Measurements from ENCODE around the gene DMAC2L. TPM values are rescaled to one million over a fixed set of nuclear protein-coding genes. Genes with fewer than 3 reads are reported as not detected.
A peak's percentile ranks its signal among the peaks of the same experiment; 100 is the strongest.

The DMAC2L gene
- polyA plus RNA-seq, 1 of the 3 experiments (the other 2 are of a cell fraction) = 20.3 TPM

GRCh38 chr14:50344116-50344775 lies 32.1 kb downstream of the DMAC2L start (continued):
- no peak for TF ChIP-seq ELF1 (IDR thresholded peaks at IDR 0.05)

- Histone ChIP-seq H3K36me3 (replicated peaks in 1 of 2; ENCODE audit: control insufficient read depth in 1 of 2, insufficient read depth in 2 of 2, low read length in 1 of 2) (no peaks in the 10 kb centered on the region), H2AFZ (ENCODE audit: low read depth) (no peak overlapping the region), H3K9me2 (no peaks in the 10 kb centered on the region), H4K20me1 (ENCODE audit: insufficient read depth) (no peaks in the 10 kb centered on the region), H3K79me2 (ENCODE audit: insufficient read depth) (no peaks in the 10 kb centered on the region), H3K4me3 (ENCODE audit: low read depth in 2 of 2, low read length in 1 of 2) (no peak overlapping the region), H3K9ac (no peak overlapping the region), H3F3A (replicated peaks; ENCODE audit: insufficient read depth) (peaks cover 4% of the 10 kb centered on the region), H3K27me3 (ENCODE audit: insufficient read depth) (no peaks in the 10 kb centered on the region), H3K4me1 (ENCODE audit: control insufficient read depth in 1 of 2, insufficient read depth in 2 of 2, low read depth in 1 of 2, low read length in 1 of 2) (peaks cover 16 to 20% of the 10 kb centered on the region in 2 experiments), H3K27ac (ENCODE audit: low read depth in 2 of 2, low read length in 1 of 2) (peak overlapping the region in 1 of 2 experiments; percentile 16; a peak in 1 of 4 replicates), H3K9me3 (no peaks in the 10 kb centered on the region), H3K4me2 (no peak overlapping the region)
- 80% methylated on average over 4 of the region's 4 CpGs for WGBS (ENCODE audit: low lambda C conversion rate)
- CTCF ChIA-PET = interaction anchor here (1.1 to 6.9 kb wide), 4 partner anchors 8 to 187 kb away, joined by 3 to 65 read pairs (median 4); partner anchors contain the start of gene MAP4K5
- TF ChIP-seq NRF1 (IDR thresholded peaks at IDR 0.05; ENCODE audit: low read depth, low read length) = no peak
- no peak for TF ChIP-seq POLR2AphosphoS5 (IDR thresholded peaks at IDR 0.05; ENCODE audit: low read depth, low read length)
- TF ChIP-seq RFX5 (IDR thresholded peaks at IDR 0.05; ENCODE audit: low read length) = 0 out of 2 replicates have a peak, but pooled peaks have one; percentile 17
- TF ChIP-seq TEAD4 (IDR thresholded peaks at IDR 0.05; ENCODE audit: borderline replicate concordance, insufficient read depth) = no peak
- no peak for DNase-seq
- POLR2A ChIA-PET = no interaction called here
Measured at GRCh38 chr14:50344876-50345563, 32.9 kb downstream of the DMAC2L start.

GRCh38 chr14:50345846-50346422 lies 33.8 kb downstream of the DMAC2L start:
- 67% methylated on average over 6 of the region's 6 CpGs for WGBS (ENCODE audit: low lambda C conversion rate)
- Histone ChIP-seq H4K20me1 (ENCODE audit: insufficient read depth) (no peaks in the 10 kb centered on the region), H3K4me3 (ENCODE audit: low read depth in 2 of 2, low read length in 1 of 2) (no peak overlapping the region), H3F3A (replicated peaks; ENCODE audit: insufficient read depth) (peaks cover 4% of the 10 kb centered on the region), H3K9ac (no peak overlapping the region), H3K4me1 (ENCODE audit: control insufficient read depth in 1 of 2, insufficient read depth in 2 of 2, low read depth in 1 of 2, low read length in 1 of 2) (peaks cover 16 to 20% of the 10 kb centered on the region in 2 experiments), H3K27ac (ENCODE audit: low read depth in 2 of 2, low read length in 1 of 2) (no peak overlapping the region), H3K36me3 (replicated peaks in 1 of 2; ENCODE audit: control insufficient read depth in 1 of 2, insufficient read depth in 2 of 2, low read length in 1 of 2) (no peaks in the 10 kb centered on the region), H2AFZ (ENCODE audit: low read depth) (no peak overlapping the region), H3K27me3 (ENCODE audit: insufficient read depth) (no peaks in the 10 kb centered on the region), H3K4me2 (no peak overlapping the region), H3K9me3 (no peaks in the 10 kb centered on the region), H3K79me2 (ENCODE audit: insufficient read depth) (no peaks in the 10 kb centered on the region), H3K9me2 (no peaks in the 10 kb centered on the region)
- ChIA-PET CTCF (interaction anchor here (1.1 to 6.9 kb wide), 3 partner anchors 19 to 186 kb away, joined by 3 to 65 read pairs (median 6); partner anchors contain the start of gene MAP4K5), POLR2A (no interaction called here)
- no peak for DNase-seq
- TF ChIP-seq SMC3 (IDR thresholded peaks at IDR 0.05; ENCODE audit: low read depth, low read length) (no peak), USF2 (IDR thresholded peaks at IDR 0.05; ENCODE audit: borderline replicate concordance, low read depth, low read length) (no peak)

All from SK-N-SH (cell line).